Neural crest cell (in vitro differentiated cells): ENCODE measurements around the gene CIZ1. TPM values are rescaled to one million over a fixed set of nuclear protein-coding genes. Genes with fewer than 3 reads are reported as not detected.

Experiments
- DNase-seq: peaks from one replicate; pipeline ENCODE4 v3.0.0; 2021; ENCODE audit warnings: low read depth, mixed read lengths, low spot score
- H3K27ac Mint-ChIP-seq: one replicate; pipeline ENCODE4 v1.8.0; 2021; ENCODE audit warnings: mild to moderate bottlenecking, mixed read lengths; ENCODE audit not compliant: unreplicated experiment
- H3K27me3 Mint-ChIP-seq: 2 replicates; pipeline ENCODE4 v1.8.0; 2021; ENCODE audit warnings: low read depth, mild to moderate bottlenecking, mixed read lengths
- H3K36me3 Mint-ChIP-seq: 2 replicates; pipeline ENCODE4 v1.8.0; 2021; ENCODE audit warnings: low read depth, mild to moderate bottlenecking, mixed read lengths
- H3K4me1 Mint-ChIP-seq: 2 replicates; pipeline ENCODE4 v1.8.0; 2021; ENCODE audit warnings: mixed read lengths
- H3K4me3 Mint-ChIP-seq: one replicate; pipeline ENCODE4 v1.8.0; 2021; ENCODE audit warnings: mild to moderate bottlenecking, mixed read lengths
- H3K9me3 Mint-ChIP-seq: 2 replicates; pipeline ENCODE4 v1.8.0; 2021; ENCODE audit warnings: mixed read lengths
- total RNA-seq: library from RNA; stranded (reverse); gene quantifications from 2 replicates; pipeline ENCODE4 v1.2.1, GENCODE V29; 2021
- TF ChIP-seq, protein P1 (sequence below): fragments of 200-600 bp; sonication (generic); conservative IDR thresholded peaks from 2 replicates; pipeline ENCODE4 v1.5.0; 2021; ENCODE audit warnings: antibody characterized with exemption, mild to moderate bottlenecking

CIZ1 gene
- total RNA-seq, 1 donor from 2014 or later, result 226 TPM

- H3K4me3 Mint-ChIP-seq, result no peak overlapping the region
- peaks cover 20% of the 10 kb centered on the region for H3K4me1 Mint-ChIP-seq
- DNase-seq, result no peak
- H3K36me3 Mint-ChIP-seq, result peaks cover 3% of the 10 kb centered on the region
- H3K9me3 Mint-ChIP-seq, result no peaks in the 10 kb centered on the region
- TF ChIP-seq, protein P1, sequence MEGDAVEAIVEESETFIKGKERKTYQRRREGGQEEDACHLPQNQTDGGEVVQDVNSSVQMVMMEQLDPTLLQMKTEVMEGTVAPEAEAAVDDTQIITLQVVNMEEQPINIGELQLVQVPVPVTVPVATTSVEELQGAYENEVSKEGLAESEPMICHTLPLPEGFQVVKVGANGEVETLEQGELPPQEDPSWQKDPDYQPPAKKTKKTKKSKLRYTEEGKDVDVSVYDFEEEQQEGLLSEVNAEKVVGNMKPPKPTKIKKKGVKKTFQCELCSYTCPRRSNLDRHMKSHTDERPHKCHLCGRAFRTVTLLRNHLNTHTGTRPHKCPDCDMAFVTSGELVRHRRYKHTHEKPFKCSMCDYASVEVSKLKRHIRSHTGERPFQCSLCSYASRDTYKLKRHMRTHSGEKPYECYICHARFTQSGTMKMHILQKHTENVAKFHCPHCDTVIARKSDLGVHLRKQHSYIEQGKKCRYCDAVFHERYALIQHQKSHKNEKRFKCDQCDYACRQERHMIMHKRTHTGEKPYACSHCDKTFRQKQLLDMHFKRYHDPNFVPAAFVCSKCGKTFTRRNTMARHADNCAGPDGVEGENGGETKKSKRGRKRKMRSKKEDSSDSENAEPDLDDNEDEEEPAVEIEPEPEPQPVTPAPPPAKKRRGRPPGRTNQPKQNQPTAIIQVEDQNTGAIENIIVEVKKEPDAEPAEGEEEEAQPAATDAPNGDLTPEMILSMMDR, result no peak
- no peaks in the 10 kb centered on the region for H3K27me3 Mint-ChIP-seq
- no peak overlapping the region for H3K27ac Mint-ChIP-seq
Observed at GRCh38 chr9:128219831-128220230, 28.5 kb upstream of the CIZ1 start.

DNA sequence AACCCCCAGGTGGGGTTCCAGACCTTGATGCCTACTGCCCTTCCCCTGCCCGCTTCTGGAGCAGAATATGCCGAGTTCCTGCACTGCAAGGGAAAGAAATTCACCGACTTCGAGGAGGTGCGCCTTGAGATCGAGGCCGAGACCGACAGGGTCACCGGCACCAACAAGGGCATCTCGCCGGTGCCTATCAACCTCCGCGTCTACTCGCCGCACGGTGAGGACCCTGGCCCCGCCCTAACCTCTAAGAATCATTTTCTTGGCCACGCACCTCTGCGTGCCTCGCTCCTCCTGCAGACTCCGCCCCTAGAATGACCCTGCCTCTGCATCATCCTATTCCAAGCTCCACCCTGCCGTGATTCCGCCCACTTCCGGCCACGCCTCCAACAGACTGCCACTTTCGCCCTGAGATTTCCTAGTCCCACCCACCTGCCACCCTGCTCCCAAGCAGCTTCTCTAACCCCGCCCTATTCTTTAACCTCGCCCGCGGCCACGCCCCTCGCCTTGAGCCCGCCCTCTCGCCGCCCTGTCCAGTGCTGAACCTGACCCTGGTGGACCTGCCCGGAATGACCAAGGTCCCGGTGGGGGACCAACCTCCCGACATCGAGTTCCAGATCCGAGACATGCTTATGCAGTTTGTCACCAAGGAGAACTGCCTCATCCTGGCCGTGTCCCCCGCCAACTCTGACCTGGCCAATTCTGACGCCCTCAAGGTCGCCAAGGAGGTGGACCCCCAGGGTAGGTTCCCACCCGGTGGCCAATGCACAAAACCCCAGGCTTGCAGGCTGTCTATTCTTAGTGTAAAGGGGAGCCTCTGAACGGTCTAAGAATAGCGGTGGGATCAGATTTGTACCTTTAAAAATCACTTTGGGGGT, 27.4 kb upstream of the CIZ1 start:
- Mint-ChIP-seq H3K4me1 (peaks cover 20% of the 10 kb centered on the region), H3K27ac (peak overlapping the region; percentile 46), H3K4me3 (peak overlapping the region; percentile 70), H3K9me3 (no peaks in the 10 kb centered on the region), H3K36me3 (peaks cover 3% of the 10 kb centered on the region), H3K27me3 (no peaks in the 10 kb centered on the region)
- TF ChIP-seq, protein P1, result no peak
- peak; percentile 94 for DNase-seq

DNA sequence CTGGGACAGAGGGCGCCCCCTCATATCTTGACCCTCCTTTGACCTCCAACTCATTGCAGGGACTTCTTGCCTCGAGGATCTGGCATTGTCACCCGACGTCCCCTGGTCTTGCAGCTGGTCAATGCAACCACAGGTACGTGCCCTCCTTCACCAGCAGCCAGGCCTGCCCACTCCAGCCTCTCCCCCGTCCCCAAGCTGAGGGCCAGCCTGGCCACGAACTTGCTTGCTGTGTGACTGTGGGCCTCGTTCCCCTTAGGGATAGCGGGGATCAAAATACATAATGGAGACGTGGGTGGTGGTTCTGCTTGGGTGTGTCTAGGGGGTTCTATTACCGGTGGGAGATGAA, 26.8 kb upstream of the CIZ1 start:
- H3K9me3 Mint-ChIP-seq, result no peaks in the 10 kb centered on the region

GRCh38 chr9:128216781-128217553, 25.6 kb upstream of the CIZ1 start:
- Mint-ChIP-seq H3K9me3 (no peaks in the 10 kb centered on the region), H3K4me3 (no peak overlapping the region), H3K27ac (peak overlapping the region; percentile 72), H3K36me3 (peaks cover 1% of the 10 kb centered on the region), H3K27me3 (no peaks in the 10 kb centered on the region), H3K4me1 (peaks cover 23% of the 10 kb centered on the region)
- no peak for DNase-seq
- TF ChIP-seq, protein P1, result no peak

More for the DNA sequence above, 26.8 kb upstream of the CIZ1 start:
- no peak for DNase-seq
- peak overlapping the region; percentile 70 for H3K4me3 Mint-ChIP-seq
- peaks cover 20% of the 10 kb centered on the region for H3K4me1 Mint-ChIP-seq
- peaks cover 3% of the 10 kb centered on the region for H3K36me3 Mint-ChIP-seq
- H3K27ac Mint-ChIP-seq, result peak overlapping the region; percentile 46
- H3K27me3 Mint-ChIP-seq, result no peaks in the 10 kb centered on the region
- TF ChIP-seq, protein P1, result no peak

DNA sequence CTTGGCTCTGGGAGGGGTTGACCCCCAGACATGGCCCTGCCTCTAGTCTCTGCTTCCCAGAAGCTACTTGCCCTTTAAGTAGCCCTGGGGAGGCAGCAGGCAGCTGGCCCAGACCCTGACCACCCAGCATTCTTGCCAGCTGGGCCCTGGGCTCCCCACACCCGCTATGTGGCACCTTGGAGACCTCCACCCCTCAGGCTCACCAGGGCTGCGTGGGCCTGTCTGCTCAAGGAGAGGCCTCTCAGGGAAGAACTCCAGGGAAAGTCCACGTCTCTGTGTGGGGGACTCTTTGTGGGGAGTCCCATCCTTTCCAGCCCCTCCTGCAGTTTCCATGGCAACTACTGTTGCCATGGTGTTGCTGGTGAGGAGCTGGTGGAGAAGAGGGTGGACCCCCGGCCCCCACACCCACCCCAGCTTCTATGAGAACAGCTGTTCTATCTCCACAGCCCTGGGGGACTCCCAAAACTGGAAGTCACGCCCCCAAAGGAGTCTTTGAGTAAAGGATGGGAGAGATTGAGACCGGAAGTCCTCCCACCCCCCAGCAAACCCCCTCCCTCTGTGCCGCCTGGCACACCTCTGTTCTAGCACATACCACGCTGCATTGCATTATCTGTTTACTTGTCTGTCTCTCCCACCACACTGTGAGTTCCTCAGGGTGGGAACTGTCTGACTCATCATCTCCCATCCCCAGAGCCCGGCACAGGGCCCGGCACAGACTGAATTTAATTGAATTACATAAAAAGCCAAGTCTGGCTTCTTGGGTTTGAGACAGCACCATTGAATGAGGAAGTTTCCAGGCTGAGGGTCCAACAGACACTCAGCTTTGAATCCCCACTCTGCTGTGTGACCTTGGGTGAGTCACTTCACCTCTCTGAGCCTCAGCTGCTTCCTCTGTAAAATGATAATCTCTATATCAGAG, 24.4 kb upstream of the CIZ1 start:
- peak overlapping the region; percentile 84 for H3K27ac Mint-ChIP-seq
- H3K27me3 Mint-ChIP-seq, result no peaks in the 10 kb centered on the region
- H3K4me1 Mint-ChIP-seq, result peaks cover 29% of the 10 kb centered on the region
- no peaks in the 10 kb centered on the region for H3K36me3 Mint-ChIP-seq
- no peaks in the 10 kb centered on the region for H3K9me3 Mint-ChIP-seq
- TF ChIP-seq, protein P1, result no peak
- no peak overlapping the region for H3K4me3 Mint-ChIP-seq
- DNase-seq, result no peak
